OCI-LY7 (cell line): Measurements from ENCODE around the gene GNRH2.

ENCODE experiments used
- EZH2phosphoT487 ChIP-seq: fragments of 200-600 bp; sonication (generic); IDR thresholded peaks from 2 replicates; pipeline ENCODE4 v1.6.1; 2018; ENCODE audit warnings: low read depth, borderline replicate concordance, mild to moderate bottlenecking, mixed run types, antibody characterized with exemption, low read length, moderate library complexity, mixed read lengths
- TF ChIP-seq, protein P1 (sequence below): fragments of 200-600 bp; sonication (generic); conservative IDR thresholded peaks from 2 replicates; pipeline ENCODE4 v1.5.1; 2014; ENCODE audit warnings: mild to moderate bottlenecking, antibody characterized with exemption, low read length, moderate library complexity, mixed read lengths

DNA sequence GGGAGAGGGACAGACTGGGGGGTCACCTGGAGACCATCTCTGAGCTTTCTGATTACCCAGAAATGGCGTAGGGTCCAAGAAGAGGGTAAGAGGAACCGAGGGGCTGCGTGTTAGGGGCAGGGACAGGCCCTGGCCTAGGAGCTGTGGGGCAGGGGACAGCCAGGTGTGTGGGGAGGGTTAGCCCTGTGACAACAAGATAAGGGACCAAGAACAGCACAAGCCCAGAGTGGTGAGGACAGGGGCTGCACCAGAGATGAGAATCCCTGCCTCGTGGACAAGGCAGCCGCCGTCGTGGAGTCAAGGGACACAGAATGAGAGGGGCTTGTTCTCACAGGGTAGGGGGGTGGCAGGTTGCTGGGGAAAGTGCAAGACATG is 41.6 kb downstream of the GNRH2 start:
- TF ChIP-seq, protein P1, sequence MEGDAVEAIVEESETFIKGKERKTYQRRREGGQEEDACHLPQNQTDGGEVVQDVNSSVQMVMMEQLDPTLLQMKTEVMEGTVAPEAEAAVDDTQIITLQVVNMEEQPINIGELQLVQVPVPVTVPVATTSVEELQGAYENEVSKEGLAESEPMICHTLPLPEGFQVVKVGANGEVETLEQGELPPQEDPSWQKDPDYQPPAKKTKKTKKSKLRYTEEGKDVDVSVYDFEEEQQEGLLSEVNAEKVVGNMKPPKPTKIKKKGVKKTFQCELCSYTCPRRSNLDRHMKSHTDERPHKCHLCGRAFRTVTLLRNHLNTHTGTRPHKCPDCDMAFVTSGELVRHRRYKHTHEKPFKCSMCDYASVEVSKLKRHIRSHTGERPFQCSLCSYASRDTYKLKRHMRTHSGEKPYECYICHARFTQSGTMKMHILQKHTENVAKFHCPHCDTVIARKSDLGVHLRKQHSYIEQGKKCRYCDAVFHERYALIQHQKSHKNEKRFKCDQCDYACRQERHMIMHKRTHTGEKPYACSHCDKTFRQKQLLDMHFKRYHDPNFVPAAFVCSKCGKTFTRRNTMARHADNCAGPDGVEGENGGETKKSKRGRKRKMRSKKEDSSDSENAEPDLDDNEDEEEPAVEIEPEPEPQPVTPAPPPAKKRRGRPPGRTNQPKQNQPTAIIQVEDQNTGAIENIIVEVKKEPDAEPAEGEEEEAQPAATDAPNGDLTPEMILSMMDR: no peak
- TF ChIP-seq EZH2phosphoT487: no peak
